C4-2B (cell line): ENCODE data around the gene TRAPPC10.

ENCODE experiments used
- ZFX ChIP-seq: fragments of 450-650 bp; IDR thresholded peaks from 2 replicates; pipeline ENCODE4 v1.6.1; 2017
- TF ChIP-seq, protein P1 (sequence below): fragments of 450-650 bp; conservative IDR thresholded peaks from 2 replicates; pipeline ENCODE4 v1.5.1; 2017; ENCODE audit warnings: mild to moderate bottlenecking

DNA sequence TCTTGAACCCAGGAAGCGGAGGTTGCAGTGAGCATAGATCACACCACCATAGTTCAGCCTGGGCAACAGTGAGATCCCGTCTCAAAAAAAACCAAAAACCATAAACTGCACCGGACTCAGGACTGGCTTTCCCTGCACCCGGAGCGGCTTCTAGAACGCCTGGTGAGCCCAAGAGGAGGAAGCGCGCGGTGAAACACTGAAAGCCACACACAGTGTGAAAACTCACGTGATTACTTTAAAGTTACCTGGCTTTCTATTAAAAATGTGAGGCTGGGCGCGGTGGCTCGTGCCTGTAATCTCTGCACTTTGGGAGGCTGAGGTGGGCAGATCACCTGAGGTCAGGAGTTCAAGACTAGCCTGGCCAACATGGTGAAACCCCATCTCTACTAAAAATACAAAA, 7.0 kb upstream of the TRAPPC10 start:
- TF ChIP-seq, protein P1, sequence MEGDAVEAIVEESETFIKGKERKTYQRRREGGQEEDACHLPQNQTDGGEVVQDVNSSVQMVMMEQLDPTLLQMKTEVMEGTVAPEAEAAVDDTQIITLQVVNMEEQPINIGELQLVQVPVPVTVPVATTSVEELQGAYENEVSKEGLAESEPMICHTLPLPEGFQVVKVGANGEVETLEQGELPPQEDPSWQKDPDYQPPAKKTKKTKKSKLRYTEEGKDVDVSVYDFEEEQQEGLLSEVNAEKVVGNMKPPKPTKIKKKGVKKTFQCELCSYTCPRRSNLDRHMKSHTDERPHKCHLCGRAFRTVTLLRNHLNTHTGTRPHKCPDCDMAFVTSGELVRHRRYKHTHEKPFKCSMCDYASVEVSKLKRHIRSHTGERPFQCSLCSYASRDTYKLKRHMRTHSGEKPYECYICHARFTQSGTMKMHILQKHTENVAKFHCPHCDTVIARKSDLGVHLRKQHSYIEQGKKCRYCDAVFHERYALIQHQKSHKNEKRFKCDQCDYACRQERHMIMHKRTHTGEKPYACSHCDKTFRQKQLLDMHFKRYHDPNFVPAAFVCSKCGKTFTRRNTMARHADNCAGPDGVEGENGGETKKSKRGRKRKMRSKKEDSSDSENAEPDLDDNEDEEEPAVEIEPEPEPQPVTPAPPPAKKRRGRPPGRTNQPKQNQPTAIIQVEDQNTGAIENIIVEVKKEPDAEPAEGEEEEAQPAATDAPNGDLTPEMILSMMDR, result no peak
- no peak for TF ChIP-seq ZFX
